Prostate gland (tissue), 2 donors: Measurements from ENCODE around the gene SERINC5.

Source experiments
- CTCF ChIP-seq, 4 experiments: fragments of 200-600 bp in 2 of 4; fragments of 450-650 bp in 2 of 4; sonication (generic) in 2 of 4; IDR thresholded peaks; 1 replicate in 3 of 4; 2 replicates in 1 of 4; pipeline ENCODE4 v1.5.1; 2016 to 2019; ENCODE audit warnings: antibody characterized with exemption in 4 of 4, mild to moderate bottlenecking in 2 of 4, moderate library complexity in 2 of 4
- POLR2A ChIP-seq: fragments of 450-650 bp; IDR thresholded peaks from one replicate; pipeline ENCODE4 v1.6.1; 2016; ENCODE audit warnings: antibody characterized with exemption, mild to moderate bottlenecking

GRCh38 chr5:80212171-80212667 is 43.6 kb downstream of the SERINC5 start:
- no peak for TF ChIP-seq CTCF (IDR thresholded peaks at IDR 0.05)
- TF ChIP-seq POLR2A, result no peak
